Retina (tissue), 1 donor: ENCODE measurements around the gene LRRC31.

Experiments
- DNase-seq: peaks from one replicate; pipeline ENCODE4 v3.0.0-alpha.2; 2016

The LRRC31 gene

GRCh38 chr3:169812332-169813235 lies 57.2 kb downstream of the LRRC31 start, which contains the start of the genes LRRC34 and LRRIQ4:
LRRC34 (minus strand) TSS chr3:169812904; CDS start chr3:169812548, 356 bp downstream.
LRRIQ4 (plus strand) TSS chr3:169812870; CDS start chr3:169821922, 9,052 bp downstream.
- DNase-seq = peak; percentile 94

- DNase-seq = no peak
These were observed 58.0 kb downstream of the LRRC31 start for GRCh38 chr3:169811631-169812331.

- DNase-seq = no peak
These were observed 60.4 kb downstream of the LRRC31 start for GRCh38 chr3:169809230-169809795.

GRCh38 chr3:169804681-169805080 lies 65.1 kb downstream of the LRRC31 start:
- no peak for DNase-seq

GRCh38 chr3:169792359-169792758 lies 77.4 kb downstream of the LRRC31 start:
- DNase-seq = no peak

DNA sequence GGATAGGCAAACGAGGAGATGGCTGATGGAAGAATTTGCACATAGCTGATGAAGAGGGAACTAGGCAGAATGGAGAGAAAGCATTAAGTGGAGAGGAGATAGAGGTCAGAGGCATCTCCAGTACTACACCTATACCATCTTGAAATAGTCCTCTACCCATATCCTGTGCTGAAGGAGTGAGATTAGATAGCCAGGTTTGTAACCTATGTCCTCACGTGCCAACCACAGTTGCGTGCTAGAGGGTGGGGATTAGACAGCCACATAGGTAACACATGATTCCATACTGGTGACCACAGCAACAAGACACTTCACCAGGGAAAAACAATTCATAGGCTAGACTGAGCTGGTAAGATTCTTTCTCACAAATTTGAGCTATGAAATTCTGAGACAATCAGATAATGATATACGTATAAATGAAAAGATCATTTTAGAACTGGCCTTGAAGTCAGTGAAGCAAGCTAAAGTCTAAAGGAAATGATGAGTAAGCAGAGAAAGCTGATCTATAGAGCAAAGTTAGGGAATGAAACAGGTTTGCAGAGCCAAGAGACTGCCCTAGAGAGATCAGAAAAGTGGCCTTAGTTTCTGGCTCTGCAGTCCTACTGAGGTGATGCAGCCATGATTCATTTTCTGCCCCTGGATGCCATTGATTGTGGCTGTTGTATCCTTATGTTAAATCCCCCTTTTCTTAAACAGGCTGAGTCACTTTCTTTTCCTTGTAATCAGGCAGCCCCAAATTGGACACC lies 78.9 kb downstream of the LRRC31 start:
- DNase-seq = no peak

- no peak for DNase-seq
These were observed 79.5 kb downstream of the LRRC31 start for GRCh38 chr3:169790219-169790618.
